Lung microvascular endothelial cell (primary cell): ENCODE results near the gene NAT16. TPM values are rescaled to one million over a fixed set of nuclear protein-coding genes. Genes with fewer than 3 reads are reported as not detected.
"Not testable (repeated sequence)": the region's sequence is repeated elsewhere in the genome, so short reads cannot be mapped to it uniquely, and the experiment has no call there.

Source experiments
- DNase-seq, 2 donors: peaks; one replicate each; pipeline versions ENCODE4 v3.0.0 to v3.0.0-alpha.2; 2010; ENCODE audit warnings: low read depth in 2 of 2
- total RNA-seq: library from RNA; depleted of rRNA; stranded (reverse); fragments of >200 nt; gene quantifications from 2 replicates; pipeline ENCODE4 v1.2.1, GENCODE V29; 2014

NAT16 gene
- total RNA-seq, 1 donor from 2014 or later, result not detected

- no peak for DNase-seq
Observed at GRCh38 chr7:101202603-101202918, 22.5 kb upstream of the NAT16 start.

- DNase-seq, result no peak
Observed at GRCh38 chr7:101201695-101202602, 21.9 kb upstream of the NAT16 start.

GRCh38 chr7:101200862-101201599 lies 20.9 kb upstream of the NAT16 start, which contains the start of gene MOGAT3:
Gene MOGAT3, minus strand, starts transcription at chr7:101201036. Its CDS starts 182 bp downstream, at chr7:101200854.
- no peak for DNase-seq

- no peak for DNase-seq
Observed at GRCh38 chr7:101200504-101200861, 20.4 kb upstream of the NAT16 start.

GRCh38 chr7:101199522-101199921 lies 19.4 kb upstream of the NAT16 start:
- DNase-seq, result not testable (repeated sequence)

GRCh38 chr7:101198476-101198875 lies 18.4 kb upstream of the NAT16 start:
- DNase-seq, result no peak

- DNase-seq, result no peak
Observed at GRCh38 chr7:101197991-101198390, 17.9 kb upstream of the NAT16 start.

GRCh38 chr7:101195884-101196283 lies 15.8 kb upstream of the NAT16 start:
- no peak for DNase-seq

GRCh38 chr7:101189109-101189508 lies 9.0 kb upstream of the NAT16 start:
- no peak for DNase-seq

GRCh38 chr7:101186844-101187428 lies 6.8 kb upstream of the NAT16 start:
- DNase-seq, result no peak

GRCh38 chr7:101186194-101186593 lies 6.1 kb upstream of the NAT16 start:
- no peak for DNase-seq

GRCh38 chr7:101185258-101185839 lies 5.3 kb upstream of the NAT16 start:
- DNase-seq, result no peak

- DNase-seq, result no peak
Observed at GRCh38 chr7:101179713-101180112, 380 bp downstream of the NAT16 start.

- no peak for DNase-seq
Observed at GRCh38 chr7:101179117-101179516, 976 bp downstream of the NAT16 start.

- no peak for DNase-seq
Observed at GRCh38 chr7:101177644-101178043, 2.4 kb downstream of the NAT16 start.

- DNase-seq, result no peak
Observed at GRCh38 chr7:101175664-101176063, 4.4 kb downstream of the NAT16 start.

GRCh38 chr7:101174322-101174854 lies 5.7 kb downstream of the NAT16 start:
- DNase-seq, result no peak

- DNase-seq, result peak in 1 of 2 donors; percentile 45
Observed at GRCh38 chr7:101173752-101174244, 6.3 kb downstream of the NAT16 start.

- DNase-seq, result peak; percentile 55 to 57
Observed at GRCh38 chr7:101172854-101173751, 7.0 kb downstream of the NAT16 start.
